Endothelial cell of umbilical vein (primary cell): ENCODE measurements around the gene TSPAN5. TPM values are rescaled to one million over a fixed set of nuclear protein-coding genes. Genes with fewer than 3 reads are reported as not detected.
A peak's percentile ranks its signal among the peaks of the same experiment; 100 is the strongest.

ENCODE experiments used
- BruUV-seq: library from RNA; stranded (reverse); fragments of 400-500 nt; replicated peaks from 2 replicates; lab custom pipeline; 2021; lab: Mats Ljungman, UMichigan
- CTCF ChIA-PET: fragments of 300-600, 350-600 bp; sonication (Branson Sonifier 250); formaldehyde crosslinking; loops from one replicate; lab custom pipeline; 2021; ENCODE audit warnings: antibody characterized with exemption, inconsistent platforms; lab: Charles Lee
- POLR2A ChIA-PET: fragments of 300-600, 350-600 bp; sonication (Branson Sonifier 250); formaldehyde crosslinking; loops from one replicate; lab custom pipeline; 2021; ENCODE audit warnings: antibody characterized with exemption, inconsistent platforms; lab: Charles Lee
- DNase-seq: peaks from one replicate; pipeline ENCODE4 v3.0.0-alpha.2; 2011; ENCODE audit warnings: low read depth, low spot score
- FAIRE-seq: peaks from 2 replicates; lab custom pipeline; 2011; peaks lifted over from hg19 to GRCh38; lab: Jason Lieb, UNC
- H2AFZ ChIP-seq: 2 replicates; pipeline ENCODE4 v1.6.0; 2012; ENCODE audit warnings: low read depth, low read length, control low read depth, inconsistent platforms
- H3K27ac ChIP-seq: 2 replicates; pipeline ENCODE4 v1.5.1; 2011; ENCODE audit warnings: low read depth, mild to moderate bottlenecking, control low read depth, low read length, moderate library complexity; ENCODE audit not compliant: insufficient read depth
- H3K27me3 ChIP-seq, 2 experiments: 2 replicates each; pipeline versions ENCODE4 v1.6.0 to v1.6.1; 2011; ENCODE audit warnings: low read length in 2 of 2, mixed read lengths in 1 of 2; ENCODE audit not compliant: control insufficient read depth in 2 of 2, insufficient read depth in 2 of 2
- H3K36me3 ChIP-seq, 2 experiments: 2 replicates in 1 of 2; 3 replicates in 1 of 2; pipeline ENCODE4 v1.5.1; 2011; ENCODE audit warnings: low read length in 2 of 2, mild to moderate bottlenecking in 1 of 2, moderate library complexity in 1 of 2; ENCODE audit not compliant: control insufficient read depth in 2 of 2, insufficient read depth in 2 of 2; ENCODE audit errors: extremely low read depth in 1 of 2
- H3K4me1 ChIP-seq: 3 replicates; pipeline ENCODE4 v1.5.1; 2011; ENCODE audit warnings: mild to moderate bottlenecking, low read length; ENCODE audit not compliant: control insufficient read depth, insufficient read depth; ENCODE audit errors: extremely low read depth
- H3K4me2 ChIP-seq: 2 replicates; pipeline ENCODE4 v1.6.1; 2011; ENCODE audit warnings: low read length, control low read depth, mixed read lengths; ENCODE audit not compliant: insufficient read depth
- H3K4me3 ChIP-seq, 3 experiments: fragments of 200-600 bp in 1 of 3; sonication (generic), shearing (Covaris generic) in 1 of 3; replicated peaks in 1 of 3; 2 replicates each; pipeline ENCODE4 v1.5.1; 2011 to 2016; ENCODE audit warnings: control low read depth in 3 of 3, low read length in 3 of 3, mild to moderate bottlenecking in 2 of 3, inconsistent platforms in 1 of 3, low read depth in 1 of 3, moderate library complexity in 1 of 3; ENCODE audit not compliant: insufficient read depth in 1 of 3
- H3K79me2 ChIP-seq: 2 replicates; pipeline ENCODE4 v1.6.0; 2012; ENCODE audit warnings: low read length, inconsistent platforms; ENCODE audit not compliant: control insufficient read depth, insufficient read depth
- H3K9ac ChIP-seq: replicated peaks from 2 replicates; pipeline ENCODE3; 2011; ENCODE audit warnings: low read length, control low read depth; ENCODE audit not compliant: insufficient read depth; ENCODE audit errors: extremely low read depth
- H3K9me1 ChIP-seq: replicated peaks from 3 replicates; pipeline ENCODE4 v1.6.0; 2011; ENCODE audit warnings: mild to moderate bottlenecking, low read length; ENCODE audit not compliant: control insufficient read depth, insufficient read depth; ENCODE audit errors: extremely low read depth
- H3K9me3 ChIP-seq: replicated peaks from 2 replicates; pipeline ENCODE4 v1.5.1; 2012; ENCODE audit warnings: low read length, inconsistent platforms; ENCODE audit not compliant: control insufficient read depth, insufficient read depth
- H4K20me1 ChIP-seq: replicated peaks from 2 replicates; pipeline ENCODE3; 2011; ENCODE audit warnings: mild to moderate bottlenecking, low read length; ENCODE audit not compliant: control insufficient read depth, insufficient read depth; ENCODE audit errors: extremely low read depth
- CTCF ChIP-seq, 2 donors: IDR thresholded peaks; 1 replicate in 1 of 2; 2 replicates in 1 of 2; pipeline ENCODE4 v1.5.1; 2011; ENCODE audit warnings: low read length in 2 of 2, mild to moderate bottlenecking in 2 of 2, moderate library complexity in 2 of 2, control low read depth in 1 of 2, inconsistent platforms in 1 of 2, low read depth in 1 of 2; ENCODE audit not compliant: insufficient read depth in 1 of 2; ENCODE audit errors: extremely low read depth in 1 of 2
- EZH2 ChIP-seq: IDR thresholded peaks from 2 replicates; pipeline ENCODE4 v1.6.1; 2012; ENCODE audit warnings: borderline replicate concordance, low read depth, mild to moderate bottlenecking, moderate library complexity, low read length, inconsistent platforms; ENCODE audit not compliant: severe bottlenecking
- FOS ChIP-seq: IDR thresholded peaks from 2 replicates; pipeline ENCODE4 v1.6.1; 2011; ENCODE audit warnings: mild to moderate bottlenecking, low read length, moderate library complexity, borderline replicate concordance; ENCODE audit not compliant: insufficient read depth
- JUN ChIP-seq: IDR thresholded peaks from 2 replicates; pipeline ENCODE4 v1.6.1; 2011; ENCODE audit warnings: borderline replicate concordance, low read depth; ENCODE audit not compliant: insufficient read length, insufficient read depth
- MAX ChIP-seq: IDR thresholded peaks from 2 replicates; pipeline ENCODE4 v1.6.1; 2011; ENCODE audit not compliant: insufficient read depth, insufficient read length
- MYC ChIP-seq: IDR thresholded peaks from one replicate; pipeline ENCODE4 v1.6.1; 2011; ENCODE audit warnings: mild to moderate bottlenecking, low read depth, low read length
- POLR2A ChIP-seq: IDR thresholded peaks from 2 replicates; pipeline ENCODE4 v1.6.1; 2012; ENCODE audit warnings: low read depth, mild to moderate bottlenecking, control low read depth, low read length
- POLR2AphosphoS5 ChIP-seq: IDR thresholded peaks from 2 replicates; pipeline ENCODE4 v1.6.1; 2012; ENCODE audit warnings: low read depth, mild to moderate bottlenecking, control low read depth, low read length, moderate library complexity; ENCODE audit not compliant: insufficient read depth
- dilution Hi-C: fragments of 300-500 bp; cut with MboI; formaldehyde crosslinking; loops from one replicate; pipeline ENCODE4 v1.15.0; 2019; ENCODE audit warnings: low sequenced_read_pairs; ENCODE audit not compliant: extremely low pct_ligation_motif_present
- intact Hi-C: fragments of 100-400 bp; cut with micrococcal nuclease; formaldehyde crosslinking; loops from one replicate; pipeline ENCODE4 v1.10.0; 2022
- polyA plus RNA-seq, 4 experiments: library from polyadenylated mRNA; depleted of rRNA in 3 of 4; stranded (reverse) in 3 of 4; unstranded in 1 of 4; fragments of >200 nt; gene quantifications; 2 replicates each; pipeline versions ENCODE4 v1.2.1 to v1.2.3, GENCODE V29; 2011 to 2012; ENCODE audit warnings: missing spikeins in 1 of 4
- total RNA-seq: library from RNA; stranded (reverse); gene quantifications from 2 replicates; pipeline ENCODE4 v1.2.3, GENCODE V29; 2021

The TSPAN5 gene
- total and polyA plus RNA-seq, 2 donors (not counting 3 experiments of a cell fraction or from before 2014, with no cell fraction given) = 45.1 to 50.2 TPM

DNA sequence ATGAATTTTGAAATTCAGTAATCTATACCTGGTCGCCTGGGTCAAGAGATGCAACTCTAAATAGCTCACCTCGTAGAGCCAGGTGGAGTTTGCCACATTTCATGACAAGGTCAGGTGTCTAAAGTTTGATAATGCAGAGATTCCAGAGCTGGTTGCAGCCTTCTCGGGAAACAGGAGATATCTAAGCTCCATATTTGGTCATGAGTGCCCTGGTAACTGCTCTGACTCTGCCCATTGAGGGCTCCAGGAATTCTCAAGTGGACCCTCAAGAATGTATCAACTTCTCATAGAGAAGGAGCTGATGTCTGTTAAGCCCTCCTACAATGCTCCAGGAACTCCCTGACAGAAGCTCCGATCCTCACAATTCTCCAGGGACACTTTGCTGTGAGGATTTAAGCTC is 33.2 kb upstream of the TSPAN5 start:
- Histone ChIP-seq H3K27ac (no peak overlapping the region), H4K20me1 (no peaks in the 10 kb centered on the region), H3K27me3 (no peaks in the 10 kb centered on the region), H3K9me3 (no peaks in the 10 kb centered on the region), H3K4me1 (peaks cover 40% of the 10 kb centered on the region), H3K36me3 (no peaks in the 10 kb centered on the region), H3K4me3 (no peak overlapping the region), H3K9me1 (no peaks in the 10 kb centered on the region), H3K79me2 (no peaks in the 10 kb centered on the region), H3K4me2 (no peak overlapping the region), H3K9ac (no peak overlapping the region), H2AFZ (no peak overlapping the region)
- no peak for TF ChIP-seq MYC
- DNase-seq (no peak), FAIRE-seq (no peak)
- POLR2A ChIA-PET = no interaction called here
- dilution Hi-C loops (no loop called here), intact Hi-C loops (no loop called here)
- CTCF ChIA-PET = interaction anchor here (1.0 kb wide), 1 partner anchor 224 kb away, joined by 3 read pairs; no protein-coding TSS in a partner anchor
- no TSS peak for BruUV-seq

GRCh38 chr4:98689507-98690174 is 31.2 kb upstream of the TSPAN5 start:
- CTCF ChIA-PET = interaction anchor here (0.7 to 3.7 kb wide), 9 partner anchors 12 to 366 kb away, joined by 3 to 23 read pairs (median 6); partner anchors contain the start of genes EIF4E and METAP1
- intact Hi-C loops = loop anchor here (10.0 kb wide), 2 partner anchors 235 to 305 kb away; partner anchors contain the start of genes EIF4E and METAP1

More at GRCh38 chr4:98689507-98690174, 31.2 kb upstream of the TSPAN5 start:
- Histone ChIP-seq H3K79me2 (no peaks in the 10 kb centered on the region), H3K4me3 (peak overlapping the region in 1 of 3 experiments; percentile 34), H2AFZ (no peak overlapping the region), H3K27ac (peak overlapping the region; percentile 85), H3K9ac (peak overlapping the region; percentile 50), H3K4me1 (peaks cover 57% of the 10 kb centered on the region), H3K36me3 (no peaks in the 10 kb centered on the region), H3K9me1 (no peaks in the 10 kb centered on the region), H3K9me3 (no peaks in the 10 kb centered on the region), H4K20me1 (no peaks in the 10 kb centered on the region), H3K27me3 (no peaks in the 10 kb centered on the region), H3K4me2 (peak overlapping the region; percentile 67)
- POLR2A ChIA-PET = interaction anchor here (1.0 kb wide), 1 partner anchor 239 kb away, joined by 7 read pairs; the partner anchor contains the start of gene EIF4E
- DNase-seq = no peak
- dilution Hi-C loops = no loop called here
- TF ChIP-seq MAX (no peak), EZH2 (no peak), CTCF (IDR thresholded peaks at IDR 0.05; ENCODE audit: extremely low read depth in 1 of 2, insufficient read depth in 1 of 2, low read depth in 1 of 2, low read length in 2 of 2) (no peak), JUN (no peak), MYC (no peak), POLR2A (no peak), POLR2AphosphoS5 (no peak), FOS (no peak)
- FAIRE-seq = no peak
- no TSS peak for BruUV-seq
